Cerebellar cortex (tissue), 1 donor: ENCODE results near the gene ZBTB7A.
A peak's percentile ranks its signal among the peaks of the same experiment; 100 is the strongest.

ENCODE experiments used
- DNase-seq: peaks from one replicate; pipeline ENCODE4 v3.0.0-alpha.2; 2015; ENCODE audit warnings: low spot score

Gene ZBTB7A

DNA sequence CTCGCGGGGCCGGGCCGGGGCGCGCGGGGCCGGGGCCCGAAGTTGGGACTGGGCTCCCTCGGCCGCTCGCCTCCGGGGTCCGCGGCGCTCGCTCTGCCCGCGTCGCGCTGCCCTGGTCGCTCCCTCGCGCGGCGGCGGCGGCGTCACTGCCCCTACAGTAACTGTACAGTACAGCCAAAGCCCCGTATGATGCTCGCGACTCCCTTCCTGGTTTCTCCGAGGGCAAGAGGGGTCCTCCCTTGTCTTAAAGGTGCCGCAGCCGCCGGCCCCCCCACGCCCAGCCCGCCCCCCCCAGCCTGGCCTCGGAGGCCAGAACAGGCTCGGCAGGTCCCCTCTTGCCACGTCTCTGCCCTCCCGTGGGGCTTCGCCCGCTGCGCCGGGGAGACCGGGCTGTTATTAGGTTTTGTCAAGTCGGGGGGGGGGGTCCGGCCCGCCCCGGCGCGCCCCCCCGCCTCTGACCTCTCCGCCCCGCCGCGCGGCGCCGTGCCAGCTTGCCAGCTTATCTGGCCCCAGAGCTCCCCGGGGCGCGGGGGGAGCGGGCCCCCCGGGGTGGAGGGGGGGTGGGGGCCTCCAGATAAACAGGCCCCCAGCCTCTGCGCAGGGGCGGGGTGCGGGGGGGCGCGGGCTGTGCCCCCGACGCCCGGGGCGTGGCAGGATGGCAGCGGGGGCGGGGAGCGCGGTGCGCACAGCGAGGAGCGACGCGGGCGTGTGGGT, at the start of gene ZBTB7A:
ZBTB7A (minus strand) TSS at position 218 of the 714 bp plus-strand sequence. CDS start 11,667 bp downstream, outside the sequence.
- peak; percentile 83 for DNase-seq

DNA sequence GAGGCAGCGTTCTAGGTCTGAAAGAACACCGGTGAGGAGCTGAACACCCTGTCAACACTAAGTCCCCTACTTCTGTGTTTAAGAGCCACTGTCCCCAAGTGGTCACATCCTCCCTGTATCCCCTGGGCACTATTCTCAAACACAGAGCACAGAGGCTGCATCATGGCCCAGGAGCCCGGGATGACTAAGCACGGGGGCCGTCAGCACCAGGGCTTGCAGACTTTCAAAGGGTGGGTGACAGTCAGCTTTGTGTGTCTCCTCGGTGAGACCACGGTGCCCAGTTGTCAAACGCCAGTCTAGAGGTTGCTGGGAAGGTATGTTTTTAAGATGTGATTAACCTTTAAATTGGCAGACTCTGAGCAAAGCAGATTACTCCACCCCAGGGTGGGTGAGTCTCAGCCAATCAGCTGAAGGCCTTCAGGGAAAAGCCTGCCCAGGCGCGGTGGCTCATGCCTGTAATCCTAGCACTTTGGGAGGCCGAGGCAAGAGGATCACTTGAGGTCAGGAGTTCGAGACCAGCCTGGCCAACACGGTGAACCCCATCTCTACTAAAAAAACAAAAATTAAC, 49.2 kb upstream of the ZBTB7A start:
- no peak for DNase-seq

DNA sequence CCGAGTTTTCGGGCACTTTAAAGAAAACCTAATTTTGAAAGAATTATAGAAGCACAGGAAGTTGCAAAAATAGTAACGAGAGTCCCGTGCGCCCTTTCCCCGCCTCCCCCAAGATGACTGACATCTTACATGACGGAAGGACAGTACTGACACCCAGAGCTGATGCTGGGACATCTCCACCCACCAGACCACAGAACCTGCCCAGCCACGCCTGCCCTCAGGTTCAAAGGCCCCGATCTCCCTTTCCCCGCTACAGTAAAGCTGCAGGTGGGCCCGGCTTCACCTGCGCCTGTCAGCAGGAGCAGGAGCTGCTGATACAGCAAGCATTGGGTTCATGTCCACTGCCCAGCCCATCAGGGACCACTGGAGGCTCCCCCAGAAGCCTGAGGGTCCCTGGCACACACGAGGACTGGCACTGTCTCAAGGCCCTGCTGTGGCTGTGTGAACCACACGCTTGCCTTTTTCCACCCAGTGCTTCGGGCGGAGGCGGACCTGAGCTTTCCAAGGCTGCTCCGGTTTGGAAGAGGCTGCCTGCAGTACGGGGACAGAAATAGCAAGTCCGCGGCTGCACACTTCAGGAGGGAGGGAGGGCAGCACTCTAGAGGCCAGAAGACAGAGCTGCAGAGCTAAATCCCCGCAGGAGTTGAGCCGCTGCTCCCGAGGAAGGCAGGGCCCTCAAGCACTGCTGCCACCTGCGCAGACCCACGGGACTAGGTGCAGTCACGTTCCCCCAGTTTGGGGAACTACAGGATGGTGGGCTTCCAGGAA, 48.5 kb upstream of the ZBTB7A start:
- peak; percentile 91 for DNase-seq

DNA sequence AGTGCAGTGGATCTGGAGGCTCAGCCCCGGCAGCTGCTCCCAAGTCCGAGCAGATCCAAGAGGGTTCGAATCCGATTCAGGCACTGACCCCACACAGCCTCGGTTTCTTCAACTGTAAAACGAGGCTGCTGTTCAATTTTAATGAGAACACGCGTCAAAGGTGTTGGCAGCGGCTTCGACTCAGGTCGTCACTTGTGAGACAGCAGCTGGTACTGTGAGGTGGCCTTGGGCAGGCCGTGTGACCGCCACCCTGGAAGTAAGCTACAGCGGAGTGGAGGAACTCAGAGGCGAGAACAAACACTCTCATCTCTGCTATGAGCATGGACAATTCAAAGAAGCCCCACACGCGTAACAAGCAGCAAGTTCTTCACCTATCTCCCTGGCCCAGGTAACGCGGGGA, 47.5 kb upstream of the ZBTB7A start:
- DNase-seq: no peak

DNA sequence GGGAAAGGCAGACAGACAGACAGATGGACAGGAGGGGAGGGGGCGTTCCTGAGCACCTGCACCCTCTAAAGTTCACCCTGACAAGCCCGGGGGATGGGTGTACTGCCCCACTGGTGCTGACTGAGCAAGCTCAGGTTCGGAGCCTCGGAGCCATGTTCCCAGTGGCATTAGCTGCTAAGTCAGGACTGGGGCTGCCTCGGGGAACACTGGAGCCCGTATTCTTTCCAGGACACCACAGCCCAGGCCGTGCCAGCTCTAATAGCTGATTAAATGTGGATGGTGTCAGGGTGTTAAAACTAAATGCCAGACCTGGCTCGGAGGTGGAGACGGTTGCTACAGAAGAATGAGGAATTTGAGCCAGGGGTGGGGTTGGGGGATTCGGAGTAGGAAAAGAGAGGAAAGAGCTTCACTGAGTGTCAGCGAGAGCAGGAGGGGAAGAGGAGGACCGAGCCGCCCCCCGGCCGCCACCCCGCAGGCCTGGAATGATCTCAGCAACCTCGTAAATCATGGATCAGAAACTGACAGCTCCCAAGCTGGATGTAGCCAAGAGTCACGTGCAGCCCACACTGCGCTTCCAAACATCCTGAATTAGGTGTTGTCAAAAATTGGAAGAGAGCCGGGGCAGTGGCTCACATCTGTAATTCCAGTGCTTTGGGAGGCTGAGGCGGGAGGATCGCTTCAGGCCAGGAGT, 46.8 kb upstream of the ZBTB7A start:
- DNase-seq: no peak

DNA sequence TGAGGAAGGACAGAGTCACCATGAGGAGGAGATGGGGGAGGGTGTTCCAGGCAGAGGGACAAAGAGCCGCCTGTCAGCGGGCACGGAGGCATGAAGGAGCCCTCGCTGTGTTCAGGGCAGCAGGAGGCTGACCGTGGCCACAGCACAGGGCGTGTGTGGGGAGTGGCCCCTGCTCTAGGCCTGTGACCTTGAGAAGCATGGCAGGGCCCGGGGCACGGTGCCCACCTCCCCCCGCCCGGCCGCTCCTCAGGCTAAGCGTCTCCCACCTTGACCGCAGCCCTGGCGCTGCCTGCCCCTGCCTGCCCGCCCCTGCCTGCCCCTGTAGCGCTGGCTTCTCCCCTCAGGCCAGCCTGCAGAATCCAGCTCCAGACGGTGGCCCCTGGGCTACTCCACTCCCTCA, 45.7 kb upstream of the ZBTB7A start:
- DNase-seq: no peak

DNA sequence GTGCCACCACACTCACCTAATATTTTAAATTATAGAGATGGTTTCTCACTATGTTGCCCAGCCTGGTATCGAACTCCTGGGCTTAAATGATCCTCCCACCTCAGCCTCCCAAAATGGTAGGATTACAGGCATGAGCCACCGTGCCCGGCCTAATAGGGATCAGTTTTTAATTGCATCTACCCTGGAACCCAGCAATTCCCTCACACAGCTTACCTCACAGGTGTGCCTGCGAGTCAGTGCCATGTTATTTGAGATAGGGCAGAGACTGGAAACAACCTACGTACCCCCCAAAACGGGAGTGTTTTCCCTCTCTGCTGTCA, 42.9 kb upstream of the ZBTB7A start:
- no peak for DNase-seq

DNA sequence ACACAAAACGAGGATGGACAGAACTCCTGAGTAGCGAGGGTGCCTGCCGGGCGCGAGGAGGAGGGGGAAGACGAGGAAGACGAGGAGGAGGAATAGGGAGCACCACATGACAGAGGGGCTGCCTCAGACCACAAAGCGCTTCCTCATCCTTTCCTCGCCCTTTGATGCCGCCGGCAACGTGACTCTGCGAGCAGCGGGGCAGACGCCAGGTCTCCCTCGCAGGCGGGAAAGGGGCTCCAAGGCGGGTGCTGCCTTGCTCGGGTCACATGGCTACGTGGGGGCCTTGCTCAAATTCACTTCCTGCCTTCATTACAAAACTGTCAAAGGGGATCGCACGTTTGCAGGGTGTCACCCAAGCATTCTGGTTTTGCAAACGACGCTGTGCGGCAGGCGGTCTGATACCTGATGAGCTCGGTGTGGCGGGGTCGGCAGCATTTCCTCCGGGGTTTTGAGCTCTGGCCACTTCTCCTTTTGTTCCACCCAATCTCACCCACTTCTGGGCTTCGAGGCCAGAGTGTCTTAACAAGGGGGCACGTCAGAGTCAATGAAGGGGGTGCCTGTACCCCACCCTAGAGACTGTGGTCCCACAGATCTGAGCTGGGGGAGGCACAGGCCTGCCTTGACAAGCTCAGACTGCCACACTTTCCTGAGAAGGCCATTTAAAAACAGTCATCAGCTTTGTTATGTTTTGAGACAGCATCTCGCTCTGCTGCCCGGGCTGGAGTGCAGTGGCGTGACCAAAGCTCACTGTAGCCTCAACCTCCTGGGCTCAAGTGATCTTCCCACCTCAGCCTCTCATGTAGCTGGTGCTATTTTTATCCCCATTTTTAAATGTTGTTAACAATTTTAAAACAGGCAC, 42.3 kb upstream of the ZBTB7A start:
- no peak for DNase-seq

DNA sequence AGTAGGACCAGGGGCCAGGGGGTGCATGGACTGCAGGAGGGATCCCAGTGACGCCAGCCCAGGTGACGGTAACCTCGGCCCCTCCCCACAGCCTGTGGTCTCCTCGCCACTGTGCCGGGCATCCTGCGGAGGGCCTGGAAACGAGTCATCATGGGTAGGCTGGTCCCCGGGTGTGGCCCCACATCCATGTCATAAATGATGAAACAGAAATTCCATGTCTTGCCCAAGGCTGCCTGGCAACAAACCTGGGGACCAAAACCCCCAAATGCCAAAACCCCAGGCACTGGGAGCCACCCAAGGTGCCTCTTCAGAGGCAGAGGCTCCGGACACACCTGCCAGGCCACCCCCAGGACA, 36.4 kb upstream of the ZBTB7A start:
- no peak for DNase-seq

DNA sequence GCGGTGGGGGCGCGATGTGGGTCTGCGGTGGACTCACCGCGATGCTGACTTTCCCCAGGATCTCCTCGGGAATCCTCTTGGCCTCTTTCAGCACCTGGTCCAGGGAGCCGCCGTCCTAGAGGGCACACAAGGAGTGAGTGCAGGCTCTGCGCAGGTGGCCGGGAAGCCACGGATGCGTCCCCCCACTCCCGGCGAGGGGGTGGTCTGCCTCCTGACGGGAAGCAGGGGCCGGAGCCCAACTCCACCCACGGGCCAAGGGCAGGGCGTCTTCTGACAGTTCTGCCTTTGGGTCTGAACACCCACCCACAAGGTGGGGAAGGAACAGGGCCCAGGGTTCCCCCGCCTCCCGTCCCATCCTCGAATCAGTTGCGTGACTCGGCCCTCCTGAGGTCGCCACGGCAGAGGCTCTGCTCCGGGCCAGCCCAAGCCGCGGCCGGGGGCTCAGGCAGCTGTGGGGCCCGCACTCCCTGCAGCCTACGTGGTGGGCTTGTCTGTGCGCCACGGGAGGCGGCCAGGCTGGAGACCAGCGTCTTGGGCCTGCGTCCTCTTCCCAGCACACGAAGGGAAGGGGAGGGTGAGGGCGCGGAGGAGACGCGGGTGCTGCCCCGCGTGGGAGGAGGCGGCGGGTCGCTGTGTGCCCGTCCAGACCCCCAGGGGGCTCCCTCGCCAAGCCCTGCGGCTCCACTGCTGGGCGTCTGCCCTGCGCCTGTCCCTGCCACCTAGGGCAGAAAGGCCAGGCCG, 35.8 kb upstream of the ZBTB7A start:
- no peak for DNase-seq

DNA sequence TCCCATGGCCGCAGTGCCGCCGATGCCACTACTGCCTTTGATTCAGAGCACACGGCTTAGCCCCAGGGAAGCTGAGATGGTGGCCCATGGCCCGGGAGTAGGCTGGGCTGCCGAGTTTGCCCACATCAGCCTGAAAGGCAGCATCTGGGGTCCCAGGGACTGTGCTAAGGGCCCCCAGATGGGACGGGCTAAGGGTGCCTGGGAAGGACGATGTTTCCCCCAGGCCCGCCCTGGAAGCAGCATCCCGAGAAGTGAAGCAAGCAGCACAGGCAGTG, 34.7 kb upstream of the ZBTB7A start:
- no peak for DNase-seq

DNA sequence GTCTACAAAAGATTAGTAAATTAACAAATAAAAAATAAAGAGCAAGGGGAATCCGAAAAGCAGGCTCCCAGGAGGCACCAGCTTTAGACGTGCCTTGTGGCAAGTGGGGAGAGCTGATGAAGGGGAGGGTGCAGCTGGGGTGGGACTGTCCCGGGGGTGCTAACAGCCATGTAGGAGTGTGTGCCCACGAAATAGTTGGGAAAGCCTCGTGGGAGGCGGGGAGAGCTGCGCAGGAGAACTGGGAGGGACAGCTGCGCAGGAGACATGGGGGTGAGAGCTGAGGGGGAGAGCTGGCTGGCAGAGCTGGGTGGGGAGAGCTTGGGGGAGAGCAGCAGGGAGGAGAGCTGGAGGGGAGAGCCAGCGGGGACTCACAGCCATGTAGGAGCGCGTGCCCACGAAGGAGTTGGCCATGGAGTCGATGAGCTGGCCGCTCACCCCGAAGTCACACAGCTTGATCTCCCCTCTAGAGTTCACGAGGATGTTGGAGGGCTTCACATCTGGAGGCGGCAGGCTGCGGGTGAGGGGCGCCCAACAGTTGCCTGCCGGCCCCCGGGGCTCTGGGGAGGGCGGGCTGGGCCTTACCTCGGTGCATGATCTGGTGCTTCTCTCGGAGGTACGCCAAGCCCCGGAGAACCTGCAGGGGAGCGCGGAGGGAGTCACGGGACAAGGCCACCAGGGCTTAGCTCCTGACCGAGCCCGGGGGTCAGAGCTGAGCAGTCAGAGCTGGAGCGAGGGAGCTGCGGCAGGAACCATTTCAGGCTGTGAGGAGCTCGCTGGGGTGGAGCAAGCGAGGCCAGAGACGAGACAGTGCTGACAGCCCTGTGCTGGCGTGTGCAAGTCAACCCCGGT, 34.2 kb upstream of the ZBTB7A start:
- DNase-seq: no peak

DNA sequence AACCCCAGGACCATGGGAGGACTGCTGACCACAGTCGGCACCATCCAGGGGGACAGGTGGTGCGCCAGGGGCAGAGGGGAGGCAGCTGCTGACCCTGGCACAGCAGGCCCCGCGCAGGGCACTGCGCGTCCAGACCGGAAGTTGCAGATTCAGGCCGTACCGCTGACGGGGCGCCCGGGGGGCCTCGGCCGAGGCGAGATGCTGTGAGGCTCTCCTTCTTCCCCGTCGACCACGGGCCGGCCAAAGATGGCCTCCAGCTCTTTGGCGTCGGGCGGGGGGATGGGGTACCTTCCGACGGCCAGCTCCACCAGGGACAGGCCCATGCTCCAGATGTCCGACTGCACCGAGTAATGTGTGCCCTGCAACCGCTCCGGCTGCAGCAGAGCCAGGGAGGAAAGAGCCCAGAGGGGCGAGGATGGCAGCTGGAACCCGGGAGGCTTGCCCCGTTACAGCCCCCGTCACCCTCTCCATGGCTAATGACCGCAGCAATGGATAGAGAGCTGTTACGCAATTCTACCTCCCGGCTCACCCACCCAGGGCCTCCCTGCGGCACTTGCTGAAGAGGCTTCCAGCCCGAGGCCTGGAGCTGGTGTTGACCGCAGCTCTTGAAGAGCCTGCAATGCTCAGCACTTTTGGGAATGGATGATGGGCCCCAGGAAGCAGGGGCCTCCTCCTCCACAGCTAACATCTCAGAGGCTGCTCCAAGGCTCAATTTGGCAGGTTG, 32.5 kb upstream of the ZBTB7A start:
- DNase-seq: no peak

DNA sequence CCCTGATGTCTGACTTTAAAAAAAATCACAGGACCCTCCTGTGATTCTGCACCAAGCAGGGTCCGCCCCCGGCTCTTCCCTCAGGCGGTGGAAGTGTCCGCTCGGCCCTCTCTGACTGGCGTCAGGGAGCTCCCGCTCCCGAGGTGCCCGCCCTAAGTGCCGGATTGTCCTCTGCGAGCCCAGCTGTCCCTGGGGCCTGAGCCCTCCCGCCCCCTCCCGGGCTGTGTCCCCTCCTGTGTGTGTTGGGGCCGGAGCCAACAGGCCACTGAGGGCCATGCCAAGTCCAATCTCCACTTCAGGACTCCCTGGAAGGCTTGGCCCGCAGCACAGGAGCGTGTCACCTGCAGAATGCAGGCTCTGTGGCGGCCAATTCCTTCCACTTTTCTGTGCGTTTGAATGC, 31.8 kb upstream of the ZBTB7A start:
- peak; percentile 60 for DNase-seq

DNA sequence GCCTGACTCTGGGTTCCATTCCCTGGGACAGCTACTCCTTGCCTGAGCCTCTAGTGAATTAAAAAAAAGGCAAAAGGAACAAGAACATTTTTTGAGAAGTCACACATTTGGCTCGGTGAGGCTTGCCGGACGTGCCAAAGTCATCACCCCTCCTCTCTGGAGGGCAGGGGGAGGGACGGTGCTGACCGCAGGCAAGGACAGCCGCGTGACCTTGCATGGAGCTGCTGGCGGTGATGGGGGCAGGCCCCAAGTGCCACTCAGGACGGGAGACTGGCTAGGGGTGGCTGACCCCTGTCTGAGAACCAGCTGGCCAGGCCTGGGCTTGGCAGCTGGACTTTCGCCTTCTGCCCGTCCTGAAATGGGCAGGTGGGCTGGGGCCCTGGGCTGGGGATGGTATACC, 30.8 kb upstream of the ZBTB7A start:
- no peak for DNase-seq

DNA sequence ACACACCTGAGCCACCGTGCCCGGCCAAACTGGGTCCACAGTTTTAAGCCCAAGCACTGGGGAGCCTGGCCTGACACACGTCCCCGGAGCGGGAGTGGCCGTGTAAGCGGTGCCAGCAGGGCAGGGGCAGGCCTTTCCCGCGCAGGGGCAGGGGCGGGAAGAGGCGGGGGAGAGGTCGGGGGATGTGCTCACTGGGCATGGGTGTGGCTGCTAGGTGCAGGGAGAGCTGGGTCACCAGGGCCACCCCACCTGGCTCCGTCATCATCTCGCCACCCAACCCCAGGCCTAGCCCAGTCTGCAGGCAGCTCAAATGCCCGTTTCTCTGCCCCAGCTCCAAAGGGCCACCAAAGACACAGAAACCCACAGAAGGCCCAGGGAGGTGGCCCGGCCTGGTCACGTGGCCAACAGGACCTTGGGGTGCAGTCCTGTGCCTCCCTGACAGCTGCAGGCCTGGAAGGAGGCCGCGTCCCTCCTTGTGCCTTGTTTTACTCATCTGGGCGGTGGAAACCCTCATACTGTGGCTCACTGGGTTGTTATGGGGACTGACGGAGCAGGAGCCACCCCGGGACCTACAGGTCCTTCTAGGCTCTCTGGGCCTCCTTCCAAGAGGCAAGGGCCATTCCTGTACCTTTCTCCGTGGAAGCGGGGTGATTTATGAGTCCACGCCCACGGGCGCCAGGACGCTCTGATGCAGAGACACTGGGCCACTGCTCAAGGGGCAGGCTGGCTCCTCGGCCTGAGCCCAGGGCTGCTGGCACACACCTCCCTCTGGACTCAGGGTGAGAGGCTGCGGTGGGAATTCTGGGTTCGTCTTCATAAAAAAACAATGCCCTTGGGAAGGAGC, 29.6 kb upstream of the ZBTB7A start:
- DNase-seq: no peak

DNA sequence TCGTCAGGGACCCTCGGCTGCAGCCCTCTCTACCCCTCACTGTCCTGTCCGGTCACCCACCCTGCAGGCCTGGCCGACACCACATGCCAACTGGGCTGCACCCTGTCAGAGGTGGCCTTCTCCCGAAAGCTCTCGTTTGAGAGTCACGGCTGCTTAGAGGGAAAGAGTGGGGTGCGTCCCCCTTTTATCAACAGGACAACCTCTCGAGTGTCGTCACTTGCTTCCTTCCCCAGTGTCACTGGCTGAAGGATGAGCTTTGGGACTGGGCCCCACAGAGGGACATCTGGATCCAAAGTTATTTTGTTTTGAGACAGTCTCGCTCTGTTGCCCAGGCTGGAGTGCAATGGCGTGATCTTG, 28.8 kb upstream of the ZBTB7A start:
- no peak for DNase-seq

DNA sequence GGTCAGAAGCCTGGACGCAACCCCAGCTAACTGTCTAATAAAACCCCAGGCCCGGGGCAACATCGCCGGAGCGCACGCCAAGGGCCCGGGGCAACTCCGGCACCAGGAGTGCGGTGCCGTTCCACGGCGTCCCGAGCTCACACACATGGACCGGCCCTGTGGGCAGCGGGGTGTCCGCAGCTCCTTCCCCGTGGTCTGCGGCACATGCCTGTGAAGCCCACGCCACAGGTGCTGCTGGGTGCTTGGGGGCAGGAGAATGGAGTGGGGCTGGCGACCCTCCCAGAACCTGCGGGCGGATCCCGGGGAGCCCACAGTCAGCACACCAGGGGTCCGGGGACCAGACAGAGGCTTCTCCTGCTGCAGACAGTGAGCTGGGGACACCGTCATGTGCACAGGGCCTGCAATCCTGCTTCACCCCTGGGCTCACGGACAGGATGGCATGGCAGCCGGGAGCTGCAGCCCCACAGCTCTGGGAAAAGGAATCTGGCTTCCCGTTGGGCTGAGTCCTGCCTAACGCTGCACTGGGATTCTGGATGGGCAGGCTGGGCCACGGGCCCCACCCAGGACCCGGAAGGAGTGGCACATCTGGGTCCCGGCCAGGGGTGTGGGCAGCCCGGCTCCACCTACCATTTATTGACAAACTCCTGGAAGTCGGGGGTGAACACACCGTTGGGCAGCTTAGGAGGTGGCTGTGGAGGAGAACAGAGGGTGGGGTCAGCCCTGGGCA, 28.2 kb upstream of the ZBTB7A start:
- DNase-seq: no peak
